Heart left ventricle (tissue), 13 donors: ENCODE data around the gene DPH1.

Experiments
- POLR2A ChIP-seq, 2 donors: fragments of 450-650 bp; IDR thresholded peaks; one replicate each; pipeline ENCODE4 v1.6.1; 2017; ENCODE audit warnings: antibody characterized with exemption in 2 of 2, mild to moderate bottlenecking in 2 of 2, moderate library complexity in 2 of 2
- TF ChIP-seq, protein P1 (sequence below), 12 donors: fragments of 200-600 bp; sonication (generic) in 4 of 12; IDR thresholded peaks; one replicate each; pipeline versions ENCODE4 v1.5.0 to v1.8.0; 2018 to 2022; ENCODE audit warnings: antibody characterized with exemption in 12 of 12, mild to moderate bottlenecking in 5 of 12
- donor health status: ischemic (EF 13 %, LVEDD 7.1; RV severe dilation, severe dysfunction).
- donor health status: DM: no; HTN: yes; CAD: no.
- donor health status: DM: no; HTN: no; CAD: no.
- donor health status: ischemic (EF 25% LVEDD 6.9; RV normal size, moderate dysfunction).
- donor health status: ischemic (EF 25% LVEDD 5.7; RV mildly dilated, moderate dysfunction).
- donor health status: ischemic (EF 35%, LVEDD 5.7; RV mildly dilated, moderate dysfunction).
- donor health status: nonischemic (EF 11% LVEDD 7.7; RV severe dilation, severe dysfunction).
- donor health status: DM: yes; HTN: yes; CAD: no.
- donor health status: PGD.
- donor health status: ischemic (EF 29% LVEDD 5.4; RV normal size, mild dysfunction).
- donor health status: nonischemic (EF 23%, LVEDD 6.1; RV moderate dilation, normal function).

DNA sequence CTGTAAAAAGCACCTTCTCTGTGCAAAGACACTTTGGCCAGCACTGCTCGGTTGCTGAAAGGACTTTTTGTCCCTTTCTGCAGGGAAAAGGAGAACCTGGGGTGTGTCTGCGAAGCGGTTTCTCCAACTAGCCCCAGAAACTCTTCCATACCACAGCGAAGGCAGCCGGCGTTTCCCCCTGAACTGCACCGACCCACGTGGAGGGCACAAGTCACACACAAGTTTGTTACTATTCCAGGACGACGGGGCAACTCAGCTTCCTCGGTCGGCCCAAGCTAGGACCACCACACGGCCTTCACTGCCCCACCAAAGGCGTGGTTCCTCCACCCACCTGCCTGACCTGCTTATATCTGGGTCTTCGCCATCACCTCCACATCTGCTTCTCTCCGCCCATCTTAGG lies 6.7 kb upstream of the DPH1 start:
- TF ChIP-seq, protein P1, sequence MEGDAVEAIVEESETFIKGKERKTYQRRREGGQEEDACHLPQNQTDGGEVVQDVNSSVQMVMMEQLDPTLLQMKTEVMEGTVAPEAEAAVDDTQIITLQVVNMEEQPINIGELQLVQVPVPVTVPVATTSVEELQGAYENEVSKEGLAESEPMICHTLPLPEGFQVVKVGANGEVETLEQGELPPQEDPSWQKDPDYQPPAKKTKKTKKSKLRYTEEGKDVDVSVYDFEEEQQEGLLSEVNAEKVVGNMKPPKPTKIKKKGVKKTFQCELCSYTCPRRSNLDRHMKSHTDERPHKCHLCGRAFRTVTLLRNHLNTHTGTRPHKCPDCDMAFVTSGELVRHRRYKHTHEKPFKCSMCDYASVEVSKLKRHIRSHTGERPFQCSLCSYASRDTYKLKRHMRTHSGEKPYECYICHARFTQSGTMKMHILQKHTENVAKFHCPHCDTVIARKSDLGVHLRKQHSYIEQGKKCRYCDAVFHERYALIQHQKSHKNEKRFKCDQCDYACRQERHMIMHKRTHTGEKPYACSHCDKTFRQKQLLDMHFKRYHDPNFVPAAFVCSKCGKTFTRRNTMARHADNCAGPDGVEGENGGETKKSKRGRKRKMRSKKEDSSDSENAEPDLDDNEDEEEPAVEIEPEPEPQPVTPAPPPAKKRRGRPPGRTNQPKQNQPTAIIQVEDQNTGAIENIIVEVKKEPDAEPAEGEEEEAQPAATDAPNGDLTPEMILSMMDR (IDR thresholded peaks at IDR 0.05): no peak
- TF ChIP-seq POLR2A (IDR thresholded peaks at IDR 0.05): no peak
